GM12878 (cell line): Measurements from ENCODE around the gene ALDH1A3. TPM values are rescaled to one million over a fixed set of nuclear protein-coding genes. Genes with fewer than 3 reads are reported as not detected.

Source experiments
- ASH2L ChIP-seq: fragments of 300-600, 200-600 bp; sonication (generic); IDR thresholded peaks from 2 replicates; pipeline ENCODE4 v1.6.1; 2017; ENCODE audit warnings: low read depth, mild to moderate bottlenecking, borderline replicate concordance
- BMI1 ChIP-seq: fragments of 450-650 bp; IDR thresholded peaks from 2 replicates; pipeline ENCODE4 v1.6.1; 2016; ENCODE audit warnings: mild to moderate bottlenecking, moderate library complexity, borderline replicate concordance
- BRCA1 ChIP-seq: IDR thresholded peaks from 2 replicates; pipeline ENCODE4 v1.6.1; 2011; ENCODE audit warnings: low read depth, low read length, improper control_type of control experiment
- CHD4 ChIP-seq: fragments of 200-600 bp; sonication (generic); IDR thresholded peaks from 2 replicates; pipeline ENCODE4 v1.6.1; 2016; ENCODE audit warnings: mild to moderate bottlenecking
- CREM ChIP-seq: IDR thresholded peaks from 2 replicates; pipeline ENCODE4 v1.6.1; 2014; ENCODE audit warnings: antibody characterized with exemption, low read depth
- EP300 ChIP-seq, 2 experiments: fragments of 150-350 bp in 1 of 2; IDR thresholded peaks; 2 replicates each; pipeline ENCODE4 v1.6.1; 2011 to 2012; ENCODE audit warnings: low read depth in 2 of 2, low read length in 2 of 2, borderline replicate concordance in 1 of 2, improper control_type of control experiment in 1 of 2, inconsistent platforms in 1 of 2; ENCODE audit not compliant: control insufficient read depth in 1 of 2
- IKZF2 ChIP-seq, 2 experiments: fragments of 450-650 bp; IDR thresholded peaks; 2 replicates each; pipeline ENCODE4 v1.6.1; 2017; ENCODE audit warnings: mild to moderate bottlenecking in 2 of 2, moderate library complexity in 2 of 2
- MAX ChIP-seq: IDR thresholded peaks from 2 replicates; pipeline ENCODE4 v1.6.1; 2012; ENCODE audit warnings: low read depth, low read length, improper control_type of control experiment
- MYC ChIP-seq: IDR thresholded peaks from 2 replicates; pipeline ENCODE4 v1.6.1; 2011; ENCODE audit warnings: mild to moderate bottlenecking, low read length, moderate library complexity, inconsistent platforms; ENCODE audit not compliant: insufficient read depth, insufficient replicate concordance, insufficient read length, severe bottlenecking
- PML ChIP-seq: IDR thresholded peaks from 2 replicates; pipeline ENCODE4 v1.6.1; 2012; ENCODE audit warnings: low read length, inconsistent platforms
- RB1 ChIP-seq: fragments of 450-650 bp; formaldehyde crosslinking; IDR thresholded peaks from 2 replicates; pipeline ENCODE4 v1.6.1; 2017; ENCODE audit warnings: mild to moderate bottlenecking, borderline replicate concordance
- RCOR1 ChIP-seq: conservative IDR thresholded peaks from 2 replicates; pipeline ENCODE4 v1.6.1; 2012; ENCODE audit warnings: low read depth, low read length, improper control_type of control experiment
- RELB ChIP-seq: fragments of 450-650 bp; IDR thresholded peaks from 2 replicates; pipeline ENCODE4 v1.6.1; 2017; ENCODE audit warnings: low read depth, mild to moderate bottlenecking, moderate library complexity
- WRNIP1 ChIP-seq: IDR thresholded peaks from 2 replicates; pipeline ENCODE4 v1.6.1; 2011; ENCODE audit warnings: low read depth, low read length, improper control_type of control experiment, borderline replicate concordance
- polyA plus RNA-seq, 11 experiments: library from polyadenylated mRNA; depleted of rRNA in 4 of 11; unstranded in 6 of 11; stranded (reverse) in 5 of 11; fragments of >200 nt; fragmentation: Nextera tagmentation in 4 of 11; fragmentation: Illumina TruSeq in 1 of 11; extraction: Ambion mirVana in 4 of 11; extraction: Trizol in 1 of 11; gene quantifications; 1 replicate in 1 of 11; 2 replicates in 10 of 11; pipeline versions ENCODE4 v1.2.1 to v1.2.3, GENCODE V29; 2011 to 2016; ENCODE audit warnings: inconsistent platforms in 2 of 11, missing spikeins in 2 of 11, low read depth in 1 of 11
- total RNA-seq, 4 experiments: library from RNA; depleted of rRNA in 3 of 4; stranded (reverse); fragments of >200 nt in 3 of 4; fragmentation: Illumina TruSeq in 1 of 4; extraction: Trizol in 1 of 4; gene quantifications; 2 replicates each; pipeline versions ENCODE4 v1.2.1 to v1.2.3, GENCODE V29; 2013 to 2021
- TF ChIP-seq, protein P1 (sequence below): IDR thresholded peaks from 2 replicates; pipeline ENCODE4 v1.6.1; 2011; ENCODE audit warnings: low read depth, mild to moderate bottlenecking, low read length, moderate library complexity, borderline replicate concordance; ENCODE audit errors: extremely low read depth
- TF ChIP-seq, protein P2 (sequence below): fragments of 450-650 bp; IDR thresholded peaks from 2 replicates; pipeline ENCODE4 v1.6.1; 2016; ENCODE audit warnings: mild to moderate bottlenecking, moderate library complexity, borderline replicate concordance

The ALDH1A3 gene
- total and polyA plus RNA-seq, 10 of the 15 experiments (the other 5 are each of a cell fraction or from before 2014, with no cell fraction given): 0.06 to 0.69 (median 0.18) TPM

GRCh38 chr15:100948430-100948762 lies 68.8 kb downstream of the ALDH1A3 start (continued):
- no peak for TF ChIP-seq RCOR1
- no peak for TF ChIP-seq RB1
- TF ChIP-seq BRCA1: no peak
- TF ChIP-seq EP300 (IDR thresholded peaks at IDR 0.05; ENCODE audit: borderline replicate concordance in 1 of 2, control insufficient read depth in 1 of 2, low read depth in 2 of 2, low read length in 2 of 2): no peak
- TF ChIP-seq CREM: no peak
- no peak for TF ChIP-seq PML
- TF ChIP-seq BMI1: no peak
- TF ChIP-seq RELB: 0 out of 2 replicates have a peak, but pooled peaks have one; percentile 14
- TF ChIP-seq MAX: no peak
- TF ChIP-seq CHD4: no peak
- TF ChIP-seq, protein P1, sequence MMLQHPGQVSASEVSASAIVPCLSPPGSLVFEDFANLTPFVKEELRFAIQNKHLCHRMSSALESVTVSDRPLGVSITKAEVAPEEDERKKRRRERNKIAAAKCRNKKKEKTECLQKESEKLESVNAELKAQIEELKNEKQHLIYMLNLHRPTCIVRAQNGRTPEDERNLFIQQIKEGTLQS: no peak
- TF ChIP-seq, protein P2, sequence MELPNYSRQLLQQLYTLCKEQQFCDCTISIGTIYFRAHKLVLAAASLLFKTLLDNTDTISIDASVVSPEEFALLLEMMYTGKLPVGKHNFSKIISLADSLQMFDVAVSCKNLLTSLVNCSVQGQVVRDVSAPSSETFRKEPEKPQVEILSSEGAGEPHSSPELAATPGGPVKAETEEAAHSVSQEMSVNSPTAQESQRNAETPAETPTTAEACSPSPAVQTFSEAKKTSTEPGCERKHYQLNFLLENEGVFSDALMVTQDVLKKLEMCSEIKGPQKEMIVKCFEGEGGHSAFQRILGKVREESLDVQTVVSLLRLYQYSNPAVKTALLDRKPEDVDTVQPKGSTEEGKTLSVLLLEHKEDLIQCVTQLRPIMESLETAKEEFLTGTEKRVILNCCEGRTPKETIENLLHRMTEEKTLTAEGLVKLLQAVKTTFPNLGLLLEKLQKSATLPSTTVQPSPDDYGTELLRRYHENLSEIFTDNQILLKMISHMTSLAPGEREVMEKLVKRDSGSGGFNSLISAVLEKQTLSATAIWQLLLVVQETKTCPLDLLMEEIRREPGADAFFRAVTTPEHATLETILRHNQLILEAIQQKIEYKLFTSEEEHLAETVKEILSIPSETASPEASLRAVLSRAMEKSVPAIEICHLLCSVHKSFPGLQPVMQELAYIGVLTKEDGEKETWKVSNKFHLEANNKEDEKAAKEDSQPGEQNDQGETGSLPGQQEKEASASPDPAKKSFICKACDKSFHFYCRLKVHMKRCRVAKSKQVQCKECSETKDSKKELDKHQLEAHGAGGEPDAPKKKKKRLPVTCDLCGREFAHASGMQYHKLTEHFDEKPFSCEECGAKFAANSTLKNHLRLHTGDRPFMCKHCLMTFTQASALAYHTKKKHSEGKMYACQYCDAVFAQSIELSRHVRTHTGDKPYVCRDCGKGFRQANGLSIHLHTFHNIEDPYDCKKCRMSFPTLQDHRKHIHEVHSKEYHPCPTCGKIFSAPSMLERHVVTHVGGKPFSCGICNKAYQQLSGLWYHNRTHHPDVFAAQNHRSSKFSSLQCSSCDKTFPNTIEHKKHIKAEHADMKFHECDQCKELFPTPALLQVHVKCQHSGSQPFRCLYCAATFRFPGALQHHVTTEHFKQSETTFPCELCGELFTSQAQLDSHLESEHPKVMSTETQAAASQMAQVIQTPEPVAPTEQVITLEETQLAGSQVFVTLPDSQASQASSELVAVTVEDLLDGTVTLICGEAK: no peak
- no peak for TF ChIP-seq MYC
- TF ChIP-seq ASH2L: no peak
- peak in 1 of 2 experiments; percentile 27; a peak in 1 of 4 replicates for TF ChIP-seq IKZF2 (IDR thresholded peaks at IDR 0.05)
- TF ChIP-seq WRNIP1: no peak
- TF ChIP-seq, all 136 proteins: peak for 10
